ENCODE results near the gene MOXD1. TPM values are rescaled to one million over a fixed set of nuclear protein-coding genes. Genes with fewer than 3 reads are reported as not detected.

Gene MOXD1
- total and polyA plus RNA-seq, 2 of the 8 experiments (the other 6 are each of a cell fraction or from before 2014, with no cell fraction given) = 1.6 to 3.5 TPM

GRCh38 chr6:132247381-132248159 is 153.7 kb downstream of the MOXD1 start:
- POLR2A ChIA-PET (ENCODE audit: partially characterized antibody) = interaction anchor here (1.5 kb wide), 1 partner anchor 297 kb away, joined by 3 read pairs; the partner anchor contains the start of gene CCN2
- Histone ChIP-seq H2BK15ac (ENCODE audit: low read length) (no peak overlapping the region), H3K4me3 (ENCODE audit: extremely low read depth in 1 of 4, insufficient read depth in 2 of 4, low read depth in 3 of 4, low read length in 4 of 4) (no peak overlapping the region), H3K9me3 (ENCODE audit: insufficient read depth in 2 of 2, low read depth in 1 of 2, low read length in 1 of 2) (no peaks in the 10 kb centered on the region), H3K14ac (ENCODE audit: insufficient read length) (no peak overlapping the region), H3K27ac (ENCODE audit: low read depth, low read length) (no peak overlapping the region), H3K27me3 (replicated peaks in 1 of 4; ENCODE audit: control insufficient read depth in 3 of 4, extremely low read depth in 1 of 4, insufficient read depth in 3 of 4, low read length in 3 of 4) (no peaks in the 10 kb centered on the region), H2BK120ac (replicated peaks; ENCODE audit: low read depth, low read length) (no peak overlapping the region), H2AK5ac (ENCODE audit: low read depth, low read length) (no peak overlapping the region), H4K5ac (ENCODE audit: insufficient read length, low read depth, low read length) (no peak overlapping the region), H3K23me2 (ENCODE audit: low read depth, low read length) (no peaks in the 10 kb centered on the region; the same call in 1 of the 2 replicates), H3K4me1 (replicated peaks in 1 of 4; ENCODE audit: control insufficient read depth in 3 of 4, insufficient read depth in 4 of 4, low read length in 3 of 4) (peaks cover 0 to 4% (median 0%) of the 10 kb centered on the region in 4 experiments; a peak in 2 of 7 replicates), H3K4me2 (ENCODE audit: insufficient read depth in 1 of 2, low read depth in 2 of 2, low read length in 2 of 2) (no peak overlapping the region), H3K36me3 (ENCODE audit: control insufficient read depth in 2 of 4, insufficient read depth in 4 of 4, low read length in 3 of 4) (no peaks in the 10 kb centered on the region), H2AFZ (ENCODE audit: low read length) (no peak overlapping the region), H3K79me2 (ENCODE audit: control insufficient read depth in 1 of 2, insufficient read depth in 2 of 2, low read length in 2 of 2) (no peaks in the 10 kb centered on the region), H3K18ac (ENCODE audit: extremely low read depth, low read length) (no peak overlapping the region), H4K91ac (replicated peaks; ENCODE audit: insufficient read length, low read length) (no peak overlapping the region), H3K9ac (replicated peaks in 1 of 4; ENCODE audit: extremely low read depth in 1 of 4, low read depth in 3 of 4, low read length in 3 of 4) (no peak overlapping the region), H3K79me1 (ENCODE audit: low read depth, low read length) (no peaks in the 10 kb centered on the region), H4K20me1 (replicated peaks in 1 of 2; ENCODE audit: control insufficient read depth in 1 of 2, insufficient read depth in 2 of 2, low read length in 2 of 2) (no peaks in the 10 kb centered on the region), H2BK12ac (ENCODE audit: low read depth, low read length) (no peak overlapping the region), H3K4ac (replicated peaks; ENCODE audit: insufficient read length, low read depth, low read length) (no peak overlapping the region), H2BK20ac (ENCODE audit: low read length) (no peak overlapping the region), H3K23ac (ENCODE audit: insufficient read length) (no peak overlapping the region), H3K56ac (replicated peaks; ENCODE audit: insufficient read length, low read depth, low read length) (no peak overlapping the region), H4K8ac (ENCODE audit: extremely low read depth, insufficient read depth, low read length) (no peak overlapping the region), H2BK5ac (ENCODE audit: low read depth, low read length) (no peak overlapping the region)
- FAIRE-seq = no peak
- no peak for DNase-seq (ENCODE audit: low read depth in 1 of 2, low spot score in 2 of 2)
- CTCF ChIA-PET (ENCODE audit: partially characterized antibody) = interaction anchor here (0.7 to 3.5 kb wide), 12 partner anchors 9 to 333 kb away, joined by 3 to 20 read pairs (median 4); no protein-coding TSS in a partner anchor
- TF ChIP-seq ZNF274 (IDR thresholded peaks at IDR 0.05; ENCODE audit: borderline replicate concordance, extremely low read depth, low read length) (no peak), CTCF (IDR thresholded peaks at IDR 0.05; ENCODE audit: control extremely low read depth in 1 of 3, insufficient read depth in 1 of 3, low read depth in 1 of 3, low read length in 3 of 3) (peak in 1 of 3 experiments; percentile 8; a peak in 1 of 4 replicates)
- WGBS, 2 experiments (ENCODE audit: extremely low coverage in 1 of 2, insufficient coverage in 1 of 2, insufficient read length in 1 of 2, insufficient replicate concordance in 2 of 2, low coverage in 1 of 2, low lambda C conversion rate in 2 of 2, missing lambda C conversion rate in 1 of 2) = 87% methylated on average over 7 of the region's 7 CpGs; no CpG with 5 or more reads in 1 of the 2 experiments
